GM23338 (cell line): ENCODE data around the gene MARK2.

Source experiments
- CREB1 ChIP-seq: fragments of 250-450 bp; sonication (Bioruptor Pico); IDR thresholded peaks from 2 replicates; pipeline ENCODE4 v1.5.0; 2020; ENCODE audit warnings: low read depth, mild to moderate bottlenecking, moderate library complexity
- CTCF ChIP-seq, 2 experiments: fragments of 200-600 bp in 1 of 2; sonication (generic) in 1 of 2; conservative IDR thresholded peaks; 2 replicates each; pipeline versions ENCODE4 v1.5.1 to v1.6.1; 2016 to 2017; ENCODE audit warnings: antibody characterized with exemption in 2 of 2, low read depth in 2 of 2, mild to moderate bottlenecking in 2 of 2, moderate library complexity in 1 of 2
- EZH2 ChIP-seq: fragments of 200-600 bp; sonication (generic); IDR thresholded peaks from one replicate; pipeline ENCODE4 v1.8.0; 2017; ENCODE audit warnings: antibody characterized with exemption, mild to moderate bottlenecking, low read depth; ENCODE audit not compliant: unreplicated experiment
- EZH2phosphoT487 ChIP-seq: fragments of 200-600 bp; sonication (generic); IDR thresholded peaks from one replicate; pipeline ENCODE4 v1.8.1; 2018; ENCODE audit warnings: antibody characterized with exemption; ENCODE audit not compliant: unreplicated experiment
- JUNB ChIP-seq: IDR thresholded peaks from one replicate; pipeline ENCODE4 v1.6.1; 2016; ENCODE audit warnings: antibody characterized with exemption; ENCODE audit not compliant: unreplicated experiment
- REST ChIP-seq: IDR thresholded peaks from one replicate; pipeline ENCODE4 v1.6.1; 2018; ENCODE audit warnings: antibody characterized with exemption; ENCODE audit not compliant: unreplicated experiment
- STAT1 ChIP-seq: IDR thresholded peaks from one replicate; pipeline ENCODE4 v1.6.1; 2016; ENCODE audit warnings: antibody characterized with exemption; ENCODE audit not compliant: unreplicated experiment

GRCh38 chr11:63821411-63821810 lies 17.5 kb upstream of the MARK2 start:
- TF ChIP-seq EZH2 (no peak), CTCF (conservative IDR thresholded peaks at IDR 0.05; ENCODE audit: low read depth in 2 of 2) (no peak), STAT1 (no peak), REST (no peak), CREB1 (CRISPR knock-in tag) (no peak), JUNB (no peak), EZH2phosphoT487 (no peak)
